Duodenal mucosa (tissue), 2 donors: ENCODE measurements around the gene RAPGEF1.
"Not testable (repeated sequence)": the region's sequence is repeated elsewhere in the genome, so short reads cannot be mapped to it uniquely, and the experiment has no call there.

Source experiments
- H3K27ac ChIP-seq: one replicate; pipeline ENCODE4 v1.7.0; 2013; ENCODE audit warnings: low read depth, low read length
- H3K27me3 ChIP-seq, 2 donors: one replicate each; pipeline ENCODE4 v1.7.0; 2013; ENCODE audit warnings: low read length in 2 of 2, control low read depth in 1 of 2; ENCODE audit not compliant: insufficient read depth in 2 of 2, control insufficient read depth in 1 of 2
- H3K36me3 ChIP-seq, 2 donors: one replicate each; pipeline ENCODE4 v1.7.0; 2013; ENCODE audit warnings: low read length in 2 of 2, control low read depth in 1 of 2; ENCODE audit not compliant: insufficient read depth in 2 of 2, control insufficient read depth in 1 of 2
- H3K4me1 ChIP-seq, 2 donors: one replicate each; pipeline ENCODE4 v1.7.0; 2013; ENCODE audit warnings: low read length in 2 of 2, control low read depth in 1 of 2; ENCODE audit not compliant: insufficient read depth in 2 of 2, control insufficient read depth in 1 of 2
- H3K4me3 ChIP-seq, 2 donors: one replicate each; pipeline ENCODE4 v1.7.0; 2013; ENCODE audit warnings: low read length in 2 of 2, low read depth in 1 of 2
- H3K9ac ChIP-seq, 2 donors: one replicate each; pipeline ENCODE4 v1.7.0; 2013; ENCODE audit warnings: low read length in 2 of 2, low read depth in 1 of 2
- H3K9me3 ChIP-seq, 2 donors: one replicate each; pipeline ENCODE4 v1.7.0; 2013; ENCODE audit warnings: low read length in 2 of 2, control low read depth in 1 of 2; ENCODE audit not compliant: control insufficient read depth in 1 of 2

The RAPGEF1 gene

DNA sequence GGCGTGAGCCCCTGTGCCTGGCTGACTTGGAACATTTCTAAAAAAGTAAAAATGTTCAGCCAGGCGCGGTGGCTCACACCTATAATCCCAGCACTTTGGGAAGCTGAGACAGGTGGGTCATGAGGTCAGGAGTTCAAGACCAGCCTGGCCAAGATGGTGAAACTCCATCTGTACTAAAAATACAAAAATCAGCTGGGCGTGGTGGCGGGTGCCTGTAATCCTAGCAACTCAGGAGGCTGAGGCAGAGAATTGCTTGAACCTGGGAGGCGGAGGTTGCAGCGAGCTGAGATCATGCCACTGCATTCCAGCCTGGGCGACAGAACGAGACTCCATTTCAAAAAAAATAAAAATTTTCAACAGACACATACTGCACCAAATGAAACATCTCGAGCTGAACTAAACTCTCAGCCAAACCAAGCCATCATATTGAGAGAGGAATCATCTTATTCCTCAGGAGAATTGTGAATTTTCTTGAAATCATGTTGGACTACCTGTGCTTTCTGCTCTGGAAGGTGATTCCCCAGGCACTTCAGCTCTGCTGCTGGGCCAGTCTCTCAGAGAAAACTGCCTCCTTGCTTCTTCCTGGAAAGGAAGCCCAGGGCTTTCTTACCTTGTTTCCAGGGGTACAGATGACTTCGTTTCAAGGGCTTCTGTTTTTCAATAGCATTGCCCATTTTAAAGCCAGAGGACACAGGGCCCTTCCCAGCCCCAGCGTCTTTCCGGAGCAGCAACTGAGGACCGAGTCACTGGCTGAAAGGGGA lies 30.7 kb downstream of the RAPGEF1 start:
- not testable (repeated sequence) for H3K9ac ChIP-seq, H3K27ac ChIP-seq, H3K36me3 ChIP-seq, H3K9me3 ChIP-seq, H3K27me3 ChIP-seq, H3K4me3 ChIP-seq
- H3K4me1 ChIP-seq = peaks cover 48 to 49% of the 10 kb centered on the region in 2 donors

DNA sequence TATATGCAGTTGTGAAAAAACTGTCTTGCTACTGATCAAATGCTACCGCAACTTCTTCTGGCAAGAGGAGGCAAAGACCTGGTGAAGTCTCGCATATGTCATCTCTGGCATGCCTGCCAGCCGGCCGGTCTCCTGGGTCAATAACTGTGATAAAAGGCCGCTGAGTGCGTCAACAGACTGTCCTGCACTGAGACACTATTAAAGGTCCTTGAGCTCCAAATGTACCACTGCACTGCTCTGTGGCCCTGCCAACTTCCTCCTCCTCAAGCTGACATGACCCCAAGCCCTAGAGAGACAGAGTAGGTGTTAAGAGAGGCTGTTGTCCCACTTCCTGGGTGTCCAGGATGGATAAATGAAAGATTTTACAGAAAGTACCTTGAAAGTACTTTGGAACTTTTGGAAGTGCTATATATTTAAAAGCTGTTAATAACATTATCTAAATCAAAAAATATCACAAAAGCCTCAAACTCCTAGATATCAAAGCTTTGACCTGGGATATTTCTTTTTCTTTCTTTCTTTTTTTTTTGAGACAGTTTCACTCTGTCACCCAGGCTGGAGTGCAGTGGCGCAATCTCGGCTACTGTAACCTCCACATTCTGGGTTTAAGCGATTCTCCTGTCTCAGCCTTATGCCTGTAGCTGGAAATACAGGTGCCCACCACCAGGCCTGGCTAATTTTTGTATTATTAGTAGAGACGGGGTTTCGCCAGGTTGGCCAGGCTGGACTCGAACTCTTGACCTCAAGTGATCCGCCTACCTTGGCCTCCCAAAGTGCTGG lies 31.5 kb downstream of the RAPGEF1 start:
- peaks cover 56 to 57% of the 10 kb centered on the region in 2 donors for H3K4me1 ChIP-seq
- H3K9me3 ChIP-seq = no peaks in the 10 kb centered on the region
- no peak overlapping the region for H3K9ac ChIP-seq
- peaks cover 0 to 3% of the 10 kb centered on the region in 2 donors for H3K36me3 ChIP-seq
- no peaks in the 10 kb centered on the region for H3K27me3 ChIP-seq
- no peak overlapping the region for H3K4me3 ChIP-seq
- no peak overlapping the region for H3K27ac ChIP-seq

DNA sequence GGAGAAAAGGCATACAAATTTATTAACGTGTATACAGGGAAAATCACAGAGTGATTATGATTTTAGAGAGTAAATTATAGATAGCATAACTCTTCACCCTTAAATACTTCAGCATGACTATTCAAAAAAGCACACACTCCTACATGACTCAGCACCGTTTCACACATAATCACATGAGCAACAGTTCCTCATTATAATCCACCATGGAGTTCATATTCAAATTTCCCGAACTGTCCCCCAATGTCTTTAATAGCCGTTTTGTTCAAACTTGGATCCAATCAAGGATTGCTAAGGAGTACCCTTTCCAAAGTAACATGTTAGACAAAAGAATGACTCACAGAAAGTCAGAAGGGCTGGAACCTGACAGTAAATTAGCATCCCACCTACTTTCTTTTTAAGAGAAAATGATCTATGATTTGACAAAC lies 32.1 kb downstream of the RAPGEF1 start:
- H3K27ac ChIP-seq = no peak overlapping the region
- peaks cover 0 to 3% of the 10 kb centered on the region in 2 donors for H3K36me3 ChIP-seq
- H3K9ac ChIP-seq = no peak overlapping the region
- H3K27me3 ChIP-seq = no peaks in the 10 kb centered on the region
- peaks cover 58 to 61% of the 10 kb centered on the region in 2 donors for H3K4me1 ChIP-seq
- H3K9me3 ChIP-seq = no peaks in the 10 kb centered on the region
- H3K4me3 ChIP-seq = no peak overlapping the region

DNA sequence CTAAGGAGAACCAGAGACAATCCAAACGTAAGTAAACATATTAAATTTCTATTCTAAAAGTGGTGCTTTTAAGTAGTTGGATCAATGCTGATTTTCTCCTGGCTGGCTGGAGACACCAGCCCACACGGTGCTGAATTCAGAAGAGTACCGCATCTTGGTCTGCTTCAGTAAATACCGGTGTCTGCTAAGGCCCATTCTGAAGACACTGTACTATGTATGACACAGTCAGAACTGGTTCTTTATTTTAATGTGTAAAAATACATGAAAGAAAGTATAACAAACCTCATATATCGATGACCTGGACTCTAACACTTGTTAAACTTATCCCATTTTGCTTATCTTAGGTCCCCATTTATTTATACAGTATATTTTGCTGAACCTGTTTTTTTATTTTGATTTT lies 32.8 kb downstream of the RAPGEF1 start:
- Histone ChIP-seq H3K9ac (no peak overlapping the region), H3K4me3 (no peak overlapping the region), H3K27ac (no peak overlapping the region), H3K27me3 (no peaks in the 10 kb centered on the region), H3K9me3 (no peaks in the 10 kb centered on the region), H3K4me1 (peaks cover 58 to 64% of the 10 kb centered on the region in 2 donors), H3K36me3 (peaks cover 0 to 3% of the 10 kb centered on the region in 2 donors)

GRCh38 chr9:131706608-131706970 lies 33.3 kb downstream of the RAPGEF1 start:
- H3K4me1 ChIP-seq = peaks cover 58 to 64% of the 10 kb centered on the region in 2 donors

DNA sequence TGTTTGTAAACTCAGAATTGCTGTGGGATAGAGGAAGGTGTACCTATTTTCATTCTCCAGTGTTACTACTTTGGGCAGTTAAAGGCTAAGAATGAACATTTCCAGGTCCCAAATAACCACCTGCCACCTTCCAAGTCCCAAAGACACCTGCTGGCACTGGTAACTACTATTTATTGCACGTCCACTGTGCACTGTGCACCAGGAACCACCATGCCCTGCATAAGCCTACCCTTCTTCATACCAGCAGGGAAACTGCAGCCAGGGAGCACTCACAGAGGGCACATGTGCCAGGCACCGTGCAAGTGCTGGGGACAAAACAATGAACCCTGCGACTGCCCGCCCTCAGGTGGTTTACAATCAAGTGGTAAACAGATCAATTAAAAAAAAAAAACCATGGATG lies 34.9 kb downstream of the RAPGEF1 start:
- H3K4me1 ChIP-seq = peaks cover 58% of the 10 kb centered on the region in 2 donors
- no peaks in the 10 kb centered on the region for H3K27me3 ChIP-seq
- no peak overlapping the region for H3K27ac ChIP-seq
- H3K9ac ChIP-seq = peak overlapping the region in 1 of 2 donors; percentile 51
- no peaks in the 10 kb centered on the region for H3K36me3 ChIP-seq
- H3K9me3 ChIP-seq = no peaks in the 10 kb centered on the region
- no peak overlapping the region for H3K4me3 ChIP-seq

More at GRCh38 chr9:131706608-131706970, 33.3 kb downstream of the RAPGEF1 start:
- no peak overlapping the region for H3K9ac ChIP-seq
- no peak overlapping the region for H3K4me3 ChIP-seq
- H3K27ac ChIP-seq = no peak overlapping the region
- H3K27me3 ChIP-seq = no peaks in the 10 kb centered on the region
- no peaks in the 10 kb centered on the region for H3K9me3 ChIP-seq
- no peaks in the 10 kb centered on the region for H3K36me3 ChIP-seq

DNA sequence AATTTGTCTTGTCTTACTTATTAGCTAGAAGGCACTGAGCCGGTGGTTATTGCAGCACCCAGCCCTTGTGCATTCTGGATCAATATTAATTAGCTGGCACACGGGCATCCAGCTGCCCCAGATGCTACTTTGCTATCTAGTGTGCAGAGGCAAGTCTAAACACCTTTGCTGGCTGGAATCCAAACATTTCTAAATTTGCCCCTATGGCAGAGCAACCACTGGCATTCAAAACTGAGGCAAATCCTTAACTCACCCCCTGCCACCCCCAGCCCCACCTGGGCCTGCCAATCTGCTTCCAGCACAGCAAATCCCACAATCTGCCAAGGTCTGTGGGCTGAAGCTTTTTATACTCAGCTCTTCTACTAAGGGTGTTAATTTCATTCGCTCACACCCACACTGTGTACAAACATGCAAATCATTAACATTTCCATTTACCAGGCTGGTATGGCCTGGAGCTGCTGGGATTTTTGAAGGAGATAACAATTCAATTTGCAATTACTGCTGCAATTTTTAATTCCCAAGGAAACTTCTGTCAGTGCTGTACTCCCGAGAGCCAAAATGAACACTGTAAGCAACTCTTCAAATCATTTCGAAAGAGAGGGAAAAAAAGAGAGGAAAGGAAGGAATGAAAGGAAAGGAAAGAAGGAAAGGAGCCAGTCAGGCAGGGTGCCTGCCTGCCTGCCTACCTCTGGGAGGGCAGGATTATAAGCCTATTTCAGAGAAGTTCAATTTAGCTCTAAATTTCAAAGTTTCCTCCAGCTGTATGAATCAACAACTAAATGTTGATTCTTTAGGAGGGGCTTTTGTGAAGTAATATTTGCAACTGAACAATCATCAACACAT lies 35.5 kb downstream of the RAPGEF1 start:
- peak overlapping the region in 1 of 2 donors; percentile 51 for H3K9ac ChIP-seq
- no peak overlapping the region for H3K27ac ChIP-seq
- no peak overlapping the region for H3K4me3 ChIP-seq
- H3K36me3 ChIP-seq = no peaks in the 10 kb centered on the region
- no peaks in the 10 kb centered on the region for H3K9me3 ChIP-seq
- H3K4me1 ChIP-seq = peaks cover 58% of the 10 kb centered on the region in 2 donors
- no peaks in the 10 kb centered on the region for H3K27me3 ChIP-seq

GRCh38 chr9:131703697-131704096 lies 36.2 kb downstream of the RAPGEF1 start:
- Histone ChIP-seq H3K36me3 (no peaks in the 10 kb centered on the region), H3K4me3 (no peak overlapping the region), H3K27me3 (no peaks in the 10 kb centered on the region), H3K9me3 (no peaks in the 10 kb centered on the region), H3K27ac (no peak overlapping the region), H3K9ac (no peak overlapping the region), H3K4me1 (peaks cover 58 to 61% of the 10 kb centered on the region in 2 donors)

DNA sequence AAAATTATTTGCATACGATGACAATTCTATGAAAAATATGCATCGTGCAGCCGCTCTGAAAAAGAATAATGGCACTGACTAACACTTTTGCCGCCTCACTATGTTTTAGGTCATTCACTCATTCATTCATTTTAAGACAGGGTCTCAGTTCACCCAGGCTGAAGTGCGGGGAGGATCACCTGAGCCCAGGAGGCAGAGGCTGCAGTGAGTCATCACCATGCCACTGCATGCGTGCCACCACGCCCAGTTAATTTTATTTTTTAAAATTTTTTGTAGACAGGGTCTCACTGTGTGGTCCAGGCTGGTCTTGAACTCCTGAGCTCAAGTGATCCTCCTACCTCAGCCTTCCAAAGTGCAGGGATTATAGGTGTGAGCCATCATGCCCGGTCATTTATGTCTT lies 37.0 kb downstream of the RAPGEF1 start:
- H3K9ac ChIP-seq = no peak overlapping the region
- H3K9me3 ChIP-seq = no peaks in the 10 kb centered on the region
- H3K4me1 ChIP-seq = peaks cover 60 to 61% of the 10 kb centered on the region in 2 donors
- H3K36me3 ChIP-seq = no peaks in the 10 kb centered on the region
- no peak overlapping the region for H3K4me3 ChIP-seq
- H3K27me3 ChIP-seq = no peaks in the 10 kb centered on the region
- H3K27ac ChIP-seq = no peak overlapping the region
